Neural progenitor cell (in vitro differentiated cells): ENCODE data around the gene SPTSSA. TPM values are rescaled to one million over a fixed set of nuclear protein-coding genes. Genes with fewer than 3 reads are reported as not detected.
"Not testable (repeated sequence)": the region's sequence is repeated elsewhere in the genome, so short reads cannot be mapped to it uniquely, and the experiment has no call there.

Experiments
- DNase-seq: peaks from one replicate; pipeline ENCODE4 v3.0.0-alpha.2; 2016; ENCODE audit warnings: low spot score
- H2AFZ ChIP-seq: fragments of 200-600 bp; sonication (generic); replicated peaks from 2 replicates; pipeline ENCODE4 v1.6.1; 2016; ENCODE audit warnings: antibody characterized with exemption
- H3F3A ChIP-seq: fragments of 200-600 bp; sonication (generic); 2 replicates; pipeline ENCODE4 v1.6.1; 2016; ENCODE audit warnings: antibody characterized with exemption, low read depth
- H3K27ac ChIP-seq: fragments of 200-600 bp; sonication (generic); 2 replicates; pipeline ENCODE4 v1.5.1; 2016; ENCODE audit warnings: mild to moderate bottlenecking
- H3K27me3 ChIP-seq: fragments of 200-600 bp; sonication (generic); 2 replicates; pipeline ENCODE4 v1.6.1; 2016; ENCODE audit warnings: mild to moderate bottlenecking, moderate library complexity
- H3K36me3 ChIP-seq: fragments of 200-600 bp; sonication (generic); 2 replicates; pipeline ENCODE4 v1.5.1; 2016
- H3K4me1 ChIP-seq: fragments of 200-600 bp; sonication (generic); 2 replicates; pipeline ENCODE4 v1.6.1; 2016; ENCODE audit warnings: mixed run types
- H3K4me2 ChIP-seq: fragments of 200-600 bp; sonication (generic); 2 replicates; pipeline ENCODE4 v1.6.1; 2016
- H3K4me3 ChIP-seq: fragments of 200-600 bp; sonication (generic); 2 replicates; pipeline ENCODE4 v1.5.1; 2016
- H3K79me2 ChIP-seq: fragments of 200-600 bp; sonication (generic); 2 replicates; pipeline ENCODE4 v1.6.1; 2016; ENCODE audit warnings: low read depth
- H3K9ac ChIP-seq: fragments of 200-600 bp; sonication (generic); 2 replicates; pipeline ENCODE4 v1.6.1; 2016
- H3K9me3 ChIP-seq: fragments of 200-600 bp; sonication (generic); 2 replicates; pipeline ENCODE4 v1.5.1; 2016; ENCODE audit warnings: low read depth
- H4K20me1 ChIP-seq: fragments of 200-600 bp; sonication (generic); 2 replicates; pipeline ENCODE4 v1.6.1; 2016; ENCODE audit warnings: low read depth
- H3K27ac Mint-ChIP-seq: 3 replicates; pipeline ENCODE4 v1.8.0; 2021; ENCODE audit warnings: mixed read lengths
- H3K27me3 Mint-ChIP-seq: 2 replicates; pipeline ENCODE4 v1.8.0; 2022; ENCODE audit warnings: low read depth, mild to moderate bottlenecking, inconsistent platforms, moderate library complexity, mixed read lengths; ENCODE audit not compliant: insufficient read depth
- H3K36me3 Mint-ChIP-seq: 3 replicates; pipeline ENCODE4 v1.8.0; 2021; ENCODE audit warnings: mixed read lengths
- H3K4me1 Mint-ChIP-seq: 3 replicates; pipeline ENCODE4 v1.8.0; 2021; ENCODE audit warnings: mixed read lengths
- H3K4me3 Mint-ChIP-seq: 3 replicates; pipeline ENCODE4 v1.8.0; 2021; ENCODE audit warnings: mild to moderate bottlenecking, moderate library complexity, mixed read lengths
- H3K9me3 Mint-ChIP-seq: 3 replicates; pipeline ENCODE4 v1.8.0; 2020; ENCODE audit warnings: mixed read lengths
- EZH2 ChIP-seq: fragments of 200-600 bp; sonication (generic); IDR thresholded peaks from 2 replicates; pipeline ENCODE4 v1.6.1; 2017; ENCODE audit warnings: antibody characterized with exemption, mild to moderate bottlenecking, moderate library complexity
- EZH2phosphoT487 ChIP-seq: fragments of 200-600 bp; sonication (generic); IDR thresholded peaks from 2 replicates; pipeline ENCODE4 v1.6.1; 2017; ENCODE audit warnings: antibody characterized with exemption
- total RNA-seq: library from RNA; depleted of rRNA; stranded (reverse); fragments of >200 nt; gene quantifications from 2 replicates; pipeline ENCODE4 v1.2.3, GENCODE V29; 2015; ENCODE audit warnings: low replicate concordance
- TF ChIP-seq, protein P1 (sequence below): fragments of 200-600 bp; sonication (generic); IDR thresholded peaks from 2 replicates; pipeline ENCODE4 v1.5.1; 2017; ENCODE audit warnings: antibody characterized with exemption, mild to moderate bottlenecking

Gene SPTSSA
- total RNA-seq, 1 donor from 2014 or later = 43.0 TPM

DNA sequence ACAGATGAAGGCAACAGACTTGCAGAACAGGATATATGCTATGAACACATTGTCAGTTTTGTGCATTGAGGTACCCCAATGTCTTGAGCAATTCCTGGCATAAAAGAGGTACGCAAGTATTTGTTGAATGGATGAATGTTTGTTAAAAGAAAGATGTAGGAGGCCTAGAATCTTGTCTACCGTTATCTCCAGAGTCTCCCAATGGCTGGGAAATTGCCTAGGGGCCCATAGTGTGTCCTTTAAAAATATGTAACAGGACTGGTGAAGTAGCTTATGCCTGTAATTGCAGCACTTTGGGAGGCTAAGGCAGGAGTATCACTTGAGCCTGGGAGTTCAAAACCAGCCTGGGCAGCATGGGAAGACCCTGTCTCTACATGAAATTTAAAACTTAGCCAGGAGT, 20.4 kb upstream of the SPTSSA start:
- no peaks in the 10 kb centered on the region for H3F3A ChIP-seq
- Mint-ChIP-seq H3K4me1 (no peaks in the 10 kb centered on the region), H3K36me3 (no peaks in the 10 kb centered on the region), H3K27ac (no peak overlapping the region), H3K9me3 (no peaks in the 10 kb centered on the region), H3K4me3 (no peak overlapping the region), H3K27me3 (peaks cover 6% of the 10 kb centered on the region)
- H3K36me3 ChIP-seq = no peaks in the 10 kb centered on the region
- no peaks in the 10 kb centered on the region for H4K20me1 ChIP-seq
- no peak for DNase-seq
- H3K4me3 ChIP-seq = no peak overlapping the region
- no peaks in the 10 kb centered on the region for H3K9me3 ChIP-seq
- no peak overlapping the region for H2AFZ ChIP-seq
- no peak overlapping the region for H3K4me2 ChIP-seq
- no peak overlapping the region for H3K9ac ChIP-seq
- H3K79me2 ChIP-seq = no peaks in the 10 kb centered on the region
- H3K4me1 ChIP-seq = no peaks in the 10 kb centered on the region
- no peak overlapping the region for H3K27ac ChIP-seq
- TF ChIP-seq EZH2 (no peak), EZH2phosphoT487 (no peak)
- TF ChIP-seq, protein P1, sequence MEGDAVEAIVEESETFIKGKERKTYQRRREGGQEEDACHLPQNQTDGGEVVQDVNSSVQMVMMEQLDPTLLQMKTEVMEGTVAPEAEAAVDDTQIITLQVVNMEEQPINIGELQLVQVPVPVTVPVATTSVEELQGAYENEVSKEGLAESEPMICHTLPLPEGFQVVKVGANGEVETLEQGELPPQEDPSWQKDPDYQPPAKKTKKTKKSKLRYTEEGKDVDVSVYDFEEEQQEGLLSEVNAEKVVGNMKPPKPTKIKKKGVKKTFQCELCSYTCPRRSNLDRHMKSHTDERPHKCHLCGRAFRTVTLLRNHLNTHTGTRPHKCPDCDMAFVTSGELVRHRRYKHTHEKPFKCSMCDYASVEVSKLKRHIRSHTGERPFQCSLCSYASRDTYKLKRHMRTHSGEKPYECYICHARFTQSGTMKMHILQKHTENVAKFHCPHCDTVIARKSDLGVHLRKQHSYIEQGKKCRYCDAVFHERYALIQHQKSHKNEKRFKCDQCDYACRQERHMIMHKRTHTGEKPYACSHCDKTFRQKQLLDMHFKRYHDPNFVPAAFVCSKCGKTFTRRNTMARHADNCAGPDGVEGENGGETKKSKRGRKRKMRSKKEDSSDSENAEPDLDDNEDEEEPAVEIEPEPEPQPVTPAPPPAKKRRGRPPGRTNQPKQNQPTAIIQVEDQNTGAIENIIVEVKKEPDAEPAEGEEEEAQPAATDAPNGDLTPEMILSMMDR = no peak
- no peaks in the 10 kb centered on the region for H3K27me3 ChIP-seq

DNA sequence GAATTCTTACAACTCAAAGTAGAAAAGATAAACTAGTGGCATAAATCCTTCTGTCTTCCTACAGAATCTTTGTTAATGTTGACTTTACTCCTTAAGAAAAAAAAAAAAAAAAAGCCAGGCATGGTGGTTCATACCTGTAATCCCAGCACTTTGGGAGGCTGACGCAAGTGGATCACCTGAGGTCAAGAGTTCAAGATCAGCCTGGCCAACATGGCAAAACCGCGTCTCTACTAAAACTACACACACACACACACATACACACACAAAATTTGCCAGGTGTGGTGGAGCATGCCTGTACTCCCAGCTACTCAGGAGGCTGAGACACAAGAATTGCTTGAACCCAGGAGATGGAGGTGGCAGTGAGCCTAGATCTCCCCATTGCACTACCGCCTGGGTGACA, 17.7 kb upstream of the SPTSSA start:
- TF ChIP-seq EZH2phosphoT487 (no peak), EZH2 (no peak)
- TF ChIP-seq, protein P1 = no peak
- no peak overlapping the region for H3K4me2 ChIP-seq
- no peak for DNase-seq
- no peaks in the 10 kb centered on the region for H3K9me3 Mint-ChIP-seq
- no peak overlapping the region for H3K27ac Mint-ChIP-seq
- H3K36me3 ChIP-seq = no peaks in the 10 kb centered on the region
- no peaks in the 10 kb centered on the region for H3K27me3 ChIP-seq
- no peak overlapping the region for H3K27ac ChIP-seq
- no peak overlapping the region for H3K4me3 Mint-ChIP-seq
- no peaks in the 10 kb centered on the region for H3K36me3 Mint-ChIP-seq
- no peak overlapping the region for H2AFZ ChIP-seq
- no peaks in the 10 kb centered on the region for H3K4me1 ChIP-seq
- H3K27me3 Mint-ChIP-seq = peaks cover 9% of the 10 kb centered on the region
- H3K4me3 ChIP-seq = no peak overlapping the region
- no peaks in the 10 kb centered on the region for H3K79me2 ChIP-seq
- H3K9ac ChIP-seq = no peak overlapping the region
- H3K9me3 ChIP-seq = no peaks in the 10 kb centered on the region
- peaks cover 5% of the 10 kb centered on the region for H3K4me1 Mint-ChIP-seq
- H4K20me1 ChIP-seq = no peaks in the 10 kb centered on the region
- no peaks in the 10 kb centered on the region for H3F3A ChIP-seq

DNA sequence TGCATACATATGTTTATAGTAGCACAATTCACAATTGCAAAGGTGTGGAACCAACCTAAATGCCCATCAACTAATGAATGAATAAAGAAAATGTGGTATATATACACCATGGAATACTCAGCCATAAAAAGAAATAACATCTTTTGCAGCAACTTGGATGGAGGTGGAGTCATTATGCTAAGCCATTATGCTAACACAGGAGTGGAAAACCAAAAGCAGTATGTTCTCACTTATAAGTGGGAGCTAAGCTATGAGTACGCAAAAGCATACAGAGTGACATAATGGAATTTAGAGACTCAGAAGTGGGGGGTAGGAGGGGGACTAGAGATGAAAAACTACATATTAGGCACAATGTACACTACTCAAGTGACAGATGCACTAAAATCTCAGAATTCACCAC, 16.2 kb upstream of the SPTSSA start:
- Histone ChIP-seq H3K27me3 (no peaks in the 10 kb centered on the region), H3K36me3 (no peaks in the 10 kb centered on the region), H3K79me2 (no peaks in the 10 kb centered on the region), H2AFZ (no peak overlapping the region), H3K9me3 (no peaks in the 10 kb centered on the region), H3K4me1 (no peaks in the 10 kb centered on the region), H3K4me3 (no peak overlapping the region), H3K27ac (no peak overlapping the region), H3K4me2 (no peak overlapping the region), H3F3A (no peaks in the 10 kb centered on the region), H4K20me1 (no peaks in the 10 kb centered on the region), H3K9ac (no peak overlapping the region)
- TF ChIP-seq EZH2 (no peak), EZH2phosphoT487 (no peak)
- TF ChIP-seq, protein P1 = no peak
- peaks cover 8% of the 10 kb centered on the region for H3K27me3 Mint-ChIP-seq
- no peak overlapping the region for H3K4me3 Mint-ChIP-seq
- no peaks in the 10 kb centered on the region for H3K36me3 Mint-ChIP-seq
- peaks cover 5% of the 10 kb centered on the region for H3K4me1 Mint-ChIP-seq
- H3K27ac Mint-ChIP-seq = no peak overlapping the region
- no peak for DNase-seq
- no peaks in the 10 kb centered on the region for H3K9me3 Mint-ChIP-seq

DNA sequence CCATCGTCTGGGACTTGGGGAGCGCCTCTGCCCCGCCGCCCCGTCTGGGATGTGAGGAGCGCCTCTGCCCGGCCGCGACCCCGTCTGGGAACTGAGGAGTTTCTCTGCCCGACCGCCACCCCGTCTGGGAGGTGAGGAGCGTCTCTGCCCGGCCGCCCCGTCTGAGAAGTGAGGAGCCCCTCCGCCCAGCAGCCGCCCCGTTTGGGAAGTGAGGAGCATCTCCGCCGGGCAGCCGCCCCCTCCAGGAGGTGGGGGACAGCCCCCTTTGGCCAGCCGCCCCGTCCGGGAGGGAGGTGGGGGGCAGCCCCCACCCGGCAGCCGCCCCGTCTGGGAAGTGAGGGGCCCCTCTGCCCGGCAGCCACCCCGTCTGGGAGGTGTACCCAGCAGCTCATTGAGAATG, 14.0 kb upstream of the SPTSSA start:
- not testable (repeated sequence) for H3F3A ChIP-seq, H3K79me2 ChIP-seq, H3K36me3 ChIP-seq, H2AFZ ChIP-seq, H3K4me1 Mint-ChIP-seq, H3K4me3 Mint-ChIP-seq, H3K4me2 ChIP-seq, DNase-seq, H3K27me3 ChIP-seq, H3K9ac ChIP-seq, H3K27ac Mint-ChIP-seq, H3K27me3 Mint-ChIP-seq, H4K20me1 ChIP-seq, H3K36me3 Mint-ChIP-seq, H3K9me3 ChIP-seq, H3K9me3 Mint-ChIP-seq, H3K4me3 ChIP-seq, H3K4me1 ChIP-seq, H3K27ac ChIP-seq
